DOHH2 (cell line): ENCODE data around the gene PCDHGA7.

Source experiments
- H3F3A ChIP-seq: fragments of 200-600 bp; sonication (generic), shearing (Covaris generic); 2 replicates; pipeline ENCODE4 v1.6.0; 2016; ENCODE audit warnings: antibody characterized with exemption, mild to moderate bottlenecking; ENCODE audit not compliant: control insufficient read depth, insufficient read depth
- H3K27ac ChIP-seq: fragments of 200-600 bp; sonication (generic); 2 replicates; pipeline ENCODE4 v1.5.1; 2014; ENCODE audit warnings: low read depth, mild to moderate bottlenecking, low read length, moderate library complexity
- H3K27me3 ChIP-seq: fragments of 200-600 bp; sonication (generic); 2 replicates; pipeline ENCODE4 v1.6.1; 2014; ENCODE audit warnings: mild to moderate bottlenecking, low read length, mixed read lengths; ENCODE audit not compliant: control insufficient read depth
- H3K36me3 ChIP-seq: fragments of 200-600 bp; sonication (generic); 2 replicates; pipeline ENCODE4 v1.6.1; 2014; ENCODE audit warnings: mild to moderate bottlenecking, low read length, moderate library complexity, mixed read lengths; ENCODE audit not compliant: control insufficient read depth
- H3K4me1 ChIP-seq: fragments of 200-600 bp; sonication (generic); 2 replicates; pipeline ENCODE4 v1.6.1; 2014; ENCODE audit warnings: mild to moderate bottlenecking, low read length, mixed read lengths; ENCODE audit not compliant: control insufficient read depth
- H3K4me2 ChIP-seq: fragments of 200-600 bp; sonication (generic); 2 replicates; pipeline ENCODE4 v1.6.0; 2014; ENCODE audit warnings: mild to moderate bottlenecking, low read length, moderate library complexity
- H3K4me3 ChIP-seq: fragments of 200-600 bp; sonication (generic); 2 replicates; pipeline ENCODE4 v1.5.1; 2014; ENCODE audit warnings: mild to moderate bottlenecking, low read length, mixed read lengths
- H3K79me2 ChIP-seq: fragments of 200-600 bp; sonication (generic); 2 replicates; pipeline ENCODE4 v1.6.1; 2014; ENCODE audit warnings: mild to moderate bottlenecking, low read length, mixed read lengths; ENCODE audit not compliant: control insufficient read depth
- H3K9me2 ChIP-seq: fragments of 200-600 bp; sonication (generic); replicated peaks from 2 replicates; pipeline ENCODE4 v1.6.1; 2014; ENCODE audit warnings: mild to moderate bottlenecking, low read length, mixed read lengths; ENCODE audit not compliant: control insufficient read depth
- H3K9me3 ChIP-seq: fragments of 200-600 bp; sonication (generic); 2 replicates; pipeline ENCODE4 v1.6.1; 2014; ENCODE audit warnings: antibody characterized with exemption, low read length, mixed read lengths; ENCODE audit not compliant: control insufficient read depth, insufficient read depth
- H4K20me1 ChIP-seq: fragments of 200-600 bp; sonication (generic); 2 replicates; pipeline ENCODE4 v1.6.0; 2014; ENCODE audit warnings: low read depth, mild to moderate bottlenecking, antibody characterized with exemption, low read length, moderate library complexity; ENCODE audit not compliant: control insufficient read depth, insufficient read depth
- CTCF ChIP-seq: fragments of 200-600 bp; sonication (generic); IDR thresholded peaks from one replicate; pipeline ENCODE4 v1.5.1; 2014; ENCODE audit warnings: antibody characterized with exemption, mild to moderate bottlenecking, low read depth, low read length; ENCODE audit not compliant: poor library complexity, severe bottlenecking
- EZH2phosphoT487 ChIP-seq: fragments of 200-600 bp; sonication (generic); IDR thresholded peaks from 2 replicates; pipeline ENCODE4 v1.6.1; 2017; ENCODE audit warnings: borderline replicate concordance, mild to moderate bottlenecking, antibody characterized with exemption, low read length, moderate library complexity, mixed read lengths

Gene PCDHGA7

GRCh38 chr5:141342773-141343172 lies 39.8 kb upstream of the PCDHGA7 start:
- no peak overlapping the region for H3K4me3 ChIP-seq
- H3K9me3 ChIP-seq = peaks cover 23% of the 10 kb centered on the region; the same call in 1 of the 2 replicates
- no peaks in the 10 kb centered on the region for H4K20me1 ChIP-seq
- H3K4me1 ChIP-seq = no peaks in the 10 kb centered on the region
- H3K27me3 ChIP-seq = no peaks in the 10 kb centered on the region
- H3K9me2 ChIP-seq = no peaks in the 10 kb centered on the region
- no peak overlapping the region for H3K27ac ChIP-seq
- no peaks in the 10 kb centered on the region for H3K79me2 ChIP-seq
- TF ChIP-seq EZH2phosphoT487 (no peak), CTCF (no peak)
- H3K4me2 ChIP-seq = no peak overlapping the region
- no peaks in the 10 kb centered on the region for H3K36me3 ChIP-seq
- H3F3A ChIP-seq = no peaks in the 10 kb centered on the region

GRCh38 chr5:141343242-141343952 lies 39.1 kb upstream of the PCDHGA7 start, which contains the start of gene PCDHGA3:
Gene PCDHGA3 (plus strand): TSS chr5:141343829. CDS start chr5:141344034, 205 bp downstream.
- peak; percentile 65 for TF ChIP-seq CTCF
- no peak for TF ChIP-seq EZH2phosphoT487
- Histone ChIP-seq H3K27me3 (no peaks in the 10 kb centered on the region), H3K4me2 (no peak within 1 kb of the TSS), H3K9me3 (peaks cover 23% of the 10 kb centered on the region; the same call in 1 of the 2 replicates), H3K9me2 (no peaks in the 10 kb centered on the region), H3K36me3 (no peaks in the 10 kb centered on the region), H3K4me1 (no peaks in the 10 kb centered on the region), H3K27ac (no peak within 1 kb of the TSS), H3K4me3 (no peak within 1 kb of the TSS), H3K79me2 (no peaks in the 10 kb centered on the region), H4K20me1 (no peaks in the 10 kb centered on the region), H3F3A (no peaks in the 10 kb centered on the region)

- Histone ChIP-seq H3K4me3 (no peak overlapping the region), H3K9me3 (peaks cover 18% of the 10 kb centered on the region; the same call in 1 of the 2 replicates), H3F3A (no peaks in the 10 kb centered on the region), H3K27me3 (no peaks in the 10 kb centered on the region), H3K79me2 (no peaks in the 10 kb centered on the region), H3K27ac (no peak overlapping the region), H3K4me1 (no peaks in the 10 kb centered on the region), H3K9me2 (no peaks in the 10 kb centered on the region), H3K4me2 (no peak overlapping the region), H3K36me3 (no peaks in the 10 kb centered on the region), H4K20me1 (no peaks in the 10 kb centered on the region)
- no peak for TF ChIP-seq EZH2phosphoT487
- TF ChIP-seq CTCF = no peak
Observed at GRCh38 chr5:141343953-141344463, 38.5 kb upstream of the PCDHGA7 start.
